ENCODE measurements around the gene ADH6. TPM values are rescaled to one million over a fixed set of nuclear protein-coding genes. Genes with fewer than 3 reads are reported as not detected.

Gene ADH6
- total and polyA plus RNA-seq, 9 donors: 0.12 to 0.57 (median 0.37) TPM; not detected in 4

DNA sequence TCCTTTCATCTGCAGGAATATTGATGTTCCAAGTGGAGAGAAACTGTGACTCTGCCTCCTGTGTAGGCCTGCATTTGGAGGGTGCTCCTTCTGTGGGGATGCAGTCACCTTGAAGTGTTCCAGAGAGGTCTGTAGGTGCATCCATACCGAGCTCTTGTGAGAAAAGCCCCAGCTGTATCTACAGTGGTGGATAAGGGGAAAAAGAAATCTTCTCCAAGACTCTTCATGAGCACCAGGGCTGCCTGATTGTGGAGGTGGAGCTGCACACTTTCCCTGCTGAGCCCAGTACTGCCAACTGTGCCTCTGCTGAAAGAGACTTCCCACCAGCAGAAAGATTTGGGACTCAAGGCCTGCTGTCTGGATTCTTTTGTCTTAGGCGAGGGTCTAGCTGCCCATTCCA, 39.9 kb downstream of the ADH6 start:
- TF ChIP-seq EP300 (IDR thresholded peaks at IDR 0.05): no peak
- no peak for TF ChIP-seq CTCF (IDR thresholded peaks at IDR 0.05)
- TF ChIP-seq POLR2A (IDR thresholded peaks at IDR 0.05): no peak
- no peaks in the 10 kb centered on the region for H3K27me3 ChIP-seq
- no peaks in the 10 kb centered on the region for H3K9me3 ChIP-seq
- peaks cover 2% of the 10 kb centered on the region for H3K4me1 ChIP-seq (ENCODE audit: insufficient read depth)
- WGBS, 3 donors: 73 to 80% (median 73%) methylated on average over 1 to 2 of the region's 2 CpGs
- no peak overlapping the region for H3K4me3 ChIP-seq
- DNase-seq: no peak
- intact Hi-C loops (cut with DNase I): no loop called here
- H3K36me3 ChIP-seq: no peaks in the 10 kb centered on the region
- H3K27ac ChIP-seq: no peak overlapping the region

DNA sequence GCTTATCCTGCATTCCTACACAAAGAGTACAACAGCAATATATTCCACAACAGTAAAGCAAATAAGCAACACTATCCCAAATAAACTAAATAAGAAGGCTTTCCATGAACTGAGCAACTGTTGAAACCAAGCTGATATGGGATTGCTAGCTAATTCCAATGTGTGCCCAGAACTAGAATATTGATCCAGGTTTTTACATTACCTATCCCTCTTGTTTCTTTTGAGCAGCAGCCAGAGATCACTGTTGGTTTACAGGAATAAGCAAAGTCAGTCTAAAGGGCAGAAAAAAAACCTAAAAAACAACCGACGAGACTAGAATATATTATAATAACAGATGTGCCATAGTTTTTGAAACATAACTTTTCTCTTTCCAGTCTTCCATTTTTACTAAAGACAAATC, 52.5 kb downstream of the ADH6 start:
- H3K27me3 ChIP-seq: no peaks in the 10 kb centered on the region
- WGBS, 3 donors: 49 to 66% (median 50%) methylated on average over 2 of the region's 2 CpGs
- no peaks in the 10 kb centered on the region for H3K4me1 ChIP-seq (ENCODE audit: insufficient read depth)
- DNase-seq: no peak
- H3K27ac ChIP-seq: no peak overlapping the region
- H3K9me3 ChIP-seq: no peaks in the 10 kb centered on the region
- intact Hi-C loops (cut with DNase I): no loop called here
- no peak overlapping the region for H3K4me3 ChIP-seq
- TF ChIP-seq POLR2A (IDR thresholded peaks at IDR 0.05) (no peak), CTCF (IDR thresholded peaks at IDR 0.05) (no peak), EP300 (IDR thresholded peaks at IDR 0.05) (no peak)
- H3K36me3 ChIP-seq: no peaks in the 10 kb centered on the region

DNA sequence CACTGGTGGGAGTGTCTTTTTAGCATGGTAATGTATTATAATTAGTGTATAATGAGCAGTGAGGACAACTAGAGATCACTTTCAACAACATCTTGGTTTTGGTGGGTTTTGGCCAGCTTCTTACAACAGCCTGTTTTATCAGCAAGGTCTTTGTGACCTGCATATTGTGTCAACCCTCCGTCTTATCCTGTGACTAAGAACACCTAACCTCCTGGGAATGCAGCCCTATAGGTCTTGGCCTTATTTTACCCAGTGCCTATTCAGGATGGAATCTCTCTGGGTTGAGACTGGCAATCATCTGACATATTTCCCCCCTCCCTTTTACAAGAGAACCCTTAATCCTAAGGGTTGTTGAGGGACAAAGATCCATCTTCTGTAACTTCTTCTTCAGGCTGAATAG, 53.1 kb downstream of the ADH6 start:
- no peak overlapping the region for H3K27ac ChIP-seq
- DNase-seq: no peak
- no peaks in the 10 kb centered on the region for H3K4me1 ChIP-seq (ENCODE audit: insufficient read depth)
- TF ChIP-seq EP300 (IDR thresholded peaks at IDR 0.05) (no peak), POLR2A (IDR thresholded peaks at IDR 0.05) (no peak), CTCF (IDR thresholded peaks at IDR 0.05) (no peak)
- no peaks in the 10 kb centered on the region for H3K36me3 ChIP-seq
- no peaks in the 10 kb centered on the region for H3K9me3 ChIP-seq
- H3K4me3 ChIP-seq: no peak overlapping the region
- 60 to 89% (median 67%) methylated on average over 1 of the region's 1 CpG for WGBS, 3 donors
- no peaks in the 10 kb centered on the region for H3K27me3 ChIP-seq
- intact Hi-C loops (cut with DNase I): no loop called here

DNA sequence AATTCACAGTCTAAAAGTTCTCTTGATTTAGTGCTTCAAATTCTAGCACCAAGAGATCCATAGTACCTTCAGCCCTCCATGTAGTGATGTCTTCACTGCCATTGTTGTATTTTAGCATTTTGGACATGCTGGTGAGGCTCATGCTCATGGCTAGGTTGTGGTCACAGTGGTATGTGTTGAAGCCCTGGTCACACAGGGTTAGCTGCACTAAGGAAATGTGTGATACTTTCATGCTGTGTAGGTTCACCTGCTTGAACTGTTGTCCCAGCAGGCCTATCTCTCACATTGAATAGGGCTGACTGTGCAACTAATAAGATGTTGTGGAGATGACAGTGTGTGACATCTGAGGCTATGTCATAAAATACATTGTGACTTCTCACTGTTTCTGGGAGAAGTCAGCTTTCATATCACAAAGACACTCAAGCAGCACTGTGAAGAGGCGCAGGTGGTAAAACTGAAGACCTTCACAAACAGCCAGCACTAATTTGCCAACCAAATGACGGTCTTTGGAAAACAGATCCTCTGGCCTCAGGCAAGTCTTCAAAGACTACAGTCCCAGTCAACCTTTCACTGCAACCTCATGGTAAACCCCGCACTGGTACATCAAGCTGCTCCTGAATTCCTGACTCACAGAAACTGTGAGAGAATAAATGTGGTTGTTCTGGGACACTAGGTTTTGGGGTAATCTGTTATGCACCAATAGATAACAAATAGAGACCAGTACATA, 57.5 kb downstream of the ADH6 start:
- WGBS, 3 donors: 94 to 98% (median 95%) methylated on average over 3 of the region's 3 CpGs
- H3K4me3 ChIP-seq: no peak overlapping the region
- no peaks in the 10 kb centered on the region for H3K27me3 ChIP-seq
- no peaks in the 10 kb centered on the region for H3K36me3 ChIP-seq
- intact Hi-C loops (cut with DNase I): no loop called here
- no peak overlapping the region for H3K27ac ChIP-seq
- TF ChIP-seq EP300 (IDR thresholded peaks at IDR 0.05) (no peak), POLR2A (IDR thresholded peaks at IDR 0.05) (no peak), CTCF (IDR thresholded peaks at IDR 0.05) (no peak)
- DNase-seq: no peak
- no peaks in the 10 kb centered on the region for H3K9me3 ChIP-seq
- no peaks in the 10 kb centered on the region for H3K4me1 ChIP-seq (ENCODE audit: insufficient read depth)
